Body of pancreas (tissue), 4 donors: ENCODE data around the gene COMMD2. TPM values are rescaled to one million over a fixed set of nuclear protein-coding genes. Genes with fewer than 3 reads are reported as not detected.

Experiments
- ATAC-seq: fragments of 150-250 bp; one replicate; pipeline ENCODE4 v1.9.1; 2016
- DNase-seq, 4 donors: peaks; one replicate each; pipeline ENCODE4 v3.0.0-alpha.2; 2019
- H3K27ac ChIP-seq, 4 donors: fragments of 200-600 bp; sonication (generic); 1 replicate in 3 of 4; 2 replicates in 1 of 4; pipeline versions ENCODE4 v1.5.1 to v1.6.1; 2016 to 2019; ENCODE audit warnings: mild to moderate bottlenecking in 1 of 4, mixed read lengths in 1 of 4, moderate library complexity in 1 of 4
- H3K27me3 ChIP-seq, 2 donors: fragments of 200-600 bp; sonication (generic); one replicate each; pipeline ENCODE4 v1.6.0; 2016; ENCODE audit warnings: mild to moderate bottlenecking in 1 of 2
- H3K36me3 ChIP-seq, 2 donors: fragments of 200-600 bp; sonication (generic); replicated peaks in 1 of 2; 2 replicates each; pipeline ENCODE4 v1.5.1; 2016; ENCODE audit warnings: low read depth in 2 of 2; ENCODE audit not compliant: insufficient read depth in 1 of 2
- H3K4me1 ChIP-seq: fragments of 200-600 bp; sonication (generic); one replicate; pipeline ENCODE4 v1.6.0; 2016
- H3K4me3 ChIP-seq, 2 donors: fragments of 200-600 bp; sonication (generic); 1 replicate in 1 of 2; 2 replicates in 1 of 2; pipeline ENCODE4 v1.5.1; 2016 to 2019
- H3K9me3 ChIP-seq, 3 donors: fragments of 200-600 bp; sonication (generic); 1 replicate in 2 of 3; 2 replicates in 1 of 3; pipeline ENCODE4 v1.5.1; 2016
- POLR2A ChIP-seq, 3 donors: fragments of 450-650 bp; IDR thresholded peaks; one replicate each; pipeline ENCODE4 v1.6.1; 2016; ENCODE audit warnings: antibody characterized with exemption in 3 of 3, mild to moderate bottlenecking in 2 of 3
- WGBS, 2 donors: methylation state at CpG; one replicate each; pipeline ENCODE4 v1.1.5; 2017; 5-methylcytosine and 5-hydroxymethylcytosine counted together
- intact Hi-C: fragments of 100-400 bp; cut with DNase I; formaldehyde crosslinking; loops from one replicate; pipeline ENCODE4 v1.15.1; 2023
- total RNA-seq, 2 donors: library from RNA; depleted of rRNA; stranded (reverse); fragments of >200 nt; gene quantifications; one replicate each; pipeline ENCODE4 v1.1.0, GENCODE V29; 2016
- TF ChIP-seq, protein P1 (sequence below), 7 experiments: fragments of 450-650 bp in 4 of 7; fragments of 200-600 bp in 3 of 7; sonication (generic) in 3 of 7; IDR thresholded peaks; one replicate each; pipeline ENCODE4 v1.5.1; 2016 to 2019; ENCODE audit warnings: antibody characterized with exemption in 7 of 7

The COMMD2 gene
- total RNA-seq, 2 donors from 2014 or later: 8.2 to 41.2 TPM

DNA sequence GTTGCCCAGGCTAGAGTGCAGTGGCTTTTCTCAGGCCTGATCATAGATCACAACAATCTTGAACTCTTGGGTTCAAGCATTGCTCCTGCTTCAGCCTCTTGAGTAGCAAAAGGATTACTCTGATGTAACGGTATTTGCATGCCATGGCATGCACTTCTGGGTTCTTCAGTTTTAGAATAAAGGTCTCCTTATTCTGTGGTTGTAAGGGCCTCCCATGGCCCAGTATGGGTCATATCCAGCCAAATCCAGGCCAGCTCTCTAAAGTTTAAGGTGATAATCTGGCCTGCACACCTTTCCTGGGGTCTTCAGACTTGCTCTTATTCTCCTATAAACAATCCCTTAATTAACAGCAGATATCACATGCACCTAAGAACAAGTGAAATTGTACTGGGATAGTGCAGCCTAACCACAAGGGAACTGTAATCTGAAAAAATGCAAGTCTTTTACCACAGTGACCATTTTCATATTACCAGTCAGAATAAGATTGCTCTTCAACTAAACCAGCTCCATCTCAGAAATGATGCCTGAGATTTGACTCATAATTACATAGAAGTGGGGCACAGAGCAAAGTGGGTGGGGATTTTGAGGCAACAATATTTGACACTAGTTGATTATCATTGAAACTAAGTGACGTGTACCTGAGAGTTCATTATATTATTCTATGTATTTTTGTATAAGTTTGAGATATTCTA, 25.4 kb downstream of the COMMD2 start:
- Histone ChIP-seq H3K4me3 (no peak overlapping the region), H3K36me3 (no peaks in the 10 kb centered on the region), H3K9me3 (no peaks in the 10 kb centered on the region), H3K27ac (no peak overlapping the region), H3K27me3 (no peaks in the 10 kb centered on the region), H3K4me1 (no peaks in the 10 kb centered on the region)
- no peak for DNase-seq
- ATAC-seq: no peak
- 80 to 86% methylated on average over 2 of the region's 2 CpGs for WGBS, 2 donors
- no peak for TF ChIP-seq POLR2A (IDR thresholded peaks at IDR 0.05)
- TF ChIP-seq, protein P1, sequence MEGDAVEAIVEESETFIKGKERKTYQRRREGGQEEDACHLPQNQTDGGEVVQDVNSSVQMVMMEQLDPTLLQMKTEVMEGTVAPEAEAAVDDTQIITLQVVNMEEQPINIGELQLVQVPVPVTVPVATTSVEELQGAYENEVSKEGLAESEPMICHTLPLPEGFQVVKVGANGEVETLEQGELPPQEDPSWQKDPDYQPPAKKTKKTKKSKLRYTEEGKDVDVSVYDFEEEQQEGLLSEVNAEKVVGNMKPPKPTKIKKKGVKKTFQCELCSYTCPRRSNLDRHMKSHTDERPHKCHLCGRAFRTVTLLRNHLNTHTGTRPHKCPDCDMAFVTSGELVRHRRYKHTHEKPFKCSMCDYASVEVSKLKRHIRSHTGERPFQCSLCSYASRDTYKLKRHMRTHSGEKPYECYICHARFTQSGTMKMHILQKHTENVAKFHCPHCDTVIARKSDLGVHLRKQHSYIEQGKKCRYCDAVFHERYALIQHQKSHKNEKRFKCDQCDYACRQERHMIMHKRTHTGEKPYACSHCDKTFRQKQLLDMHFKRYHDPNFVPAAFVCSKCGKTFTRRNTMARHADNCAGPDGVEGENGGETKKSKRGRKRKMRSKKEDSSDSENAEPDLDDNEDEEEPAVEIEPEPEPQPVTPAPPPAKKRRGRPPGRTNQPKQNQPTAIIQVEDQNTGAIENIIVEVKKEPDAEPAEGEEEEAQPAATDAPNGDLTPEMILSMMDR (IDR thresholded peaks at IDR 0.05): no peak
- intact Hi-C loops: no loop called here

DNA sequence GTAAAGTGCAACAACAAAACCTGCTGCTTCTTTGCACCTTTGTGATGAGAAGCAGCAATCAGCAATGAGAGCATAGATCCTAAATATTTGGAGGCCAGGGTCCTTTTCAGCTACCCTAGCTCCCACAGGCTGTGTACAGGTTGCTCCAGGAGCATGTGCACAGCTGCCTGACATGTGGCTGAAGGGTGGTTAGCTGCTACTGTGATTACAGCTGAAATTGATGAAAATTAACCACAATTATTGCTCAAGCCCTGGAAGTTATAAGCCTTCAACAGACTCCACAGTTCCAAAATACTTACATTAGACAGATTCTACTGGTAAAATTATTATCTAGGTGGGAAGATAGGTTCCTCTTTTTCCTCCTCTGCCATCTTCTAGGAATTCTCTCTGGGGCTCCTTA, 28.5 kb downstream of the COMMD2 start:
- TF ChIP-seq, protein P1 (IDR thresholded peaks at IDR 0.05): no peak
- no peak for TF ChIP-seq POLR2A (IDR thresholded peaks at IDR 0.05)
- ATAC-seq (no peak), DNase-seq (no peak)
- Histone ChIP-seq H3K27ac (no peak overlapping the region), H3K4me1 (no peaks in the 10 kb centered on the region), H3K4me3 (no peak overlapping the region), H3K36me3 (no peaks in the 10 kb centered on the region), H3K27me3 (no peaks in the 10 kb centered on the region), H3K9me3 (no peaks in the 10 kb centered on the region)
- intact Hi-C loops: no loop called here

DNA sequence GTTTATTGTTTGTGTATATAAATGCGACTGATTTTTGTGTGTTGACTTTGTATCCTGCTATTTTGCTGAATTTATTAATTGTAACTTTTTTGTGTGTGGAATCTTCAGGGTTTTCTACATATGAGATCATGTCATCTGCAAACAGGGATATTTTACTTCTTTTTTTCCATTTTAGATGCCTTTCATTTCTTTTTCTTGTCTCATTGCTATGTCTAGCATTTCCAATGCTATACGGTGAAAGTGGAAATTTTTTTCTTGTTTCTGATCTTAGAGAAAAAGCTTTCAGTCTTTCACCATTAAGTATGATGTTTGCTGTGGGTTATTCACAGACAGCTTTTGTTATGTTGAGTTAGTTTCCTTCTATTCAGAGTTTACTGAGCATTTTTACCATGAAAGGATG, 31.4 kb downstream of the COMMD2 start:
- ATAC-seq (no peak), DNase-seq (no peak)
- H3K27me3 ChIP-seq: no peaks in the 10 kb centered on the region
- no peak overlapping the region for H3K27ac ChIP-seq
- no peak overlapping the region for H3K4me3 ChIP-seq
- no peaks in the 10 kb centered on the region for H3K9me3 ChIP-seq
- H3K4me1 ChIP-seq: peaks cover 5% of the 10 kb centered on the region
- TF ChIP-seq, protein P1 (IDR thresholded peaks at IDR 0.05): no peak
- no peak for TF ChIP-seq POLR2A (IDR thresholded peaks at IDR 0.05)
- 83 to 96% methylated on average over 2 of the region's 2 CpGs for WGBS, 2 donors
- H3K36me3 ChIP-seq: no peaks in the 10 kb centered on the region
- intact Hi-C loops: no loop called here

DNA sequence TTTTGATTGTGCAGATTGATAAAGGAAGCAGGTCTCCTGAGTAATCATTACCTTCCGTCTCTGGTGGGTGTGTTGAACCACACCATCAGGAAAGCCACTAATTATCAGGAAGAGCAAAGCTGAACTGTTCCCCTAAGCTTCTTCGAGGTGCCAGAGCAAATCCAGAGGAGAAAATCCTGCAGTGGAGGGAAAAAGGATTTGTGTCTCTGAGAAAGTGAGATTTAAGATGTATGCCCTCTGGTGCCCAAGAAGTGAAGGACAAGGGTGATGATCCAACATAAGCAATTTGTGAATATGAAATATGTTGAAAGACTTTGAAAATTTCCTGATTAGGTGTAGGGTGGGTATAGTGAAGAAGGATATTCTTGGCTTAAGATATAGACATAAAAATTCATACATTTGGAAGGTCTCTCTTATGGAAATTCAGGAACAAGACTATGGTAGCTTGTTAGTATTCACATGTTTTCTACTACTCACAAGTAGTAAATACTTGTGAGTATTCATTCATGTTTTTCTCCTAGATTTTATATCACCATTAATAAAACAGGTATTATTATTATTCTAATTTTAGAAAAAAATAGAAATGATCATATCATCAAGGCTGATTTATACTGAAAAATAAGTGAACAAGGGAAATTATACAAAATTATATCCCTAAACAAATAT, 34.8 kb downstream of the COMMD2 start:
- ATAC-seq (peak; percentile 79), DNase-seq (peak; percentile 53 to 67 (median 64))
- Histone ChIP-seq H3K9me3 (no peaks in the 10 kb centered on the region), H3K36me3 (no peaks in the 10 kb centered on the region), H3K27me3 (no peaks in the 10 kb centered on the region), H3K4me3 (no peak overlapping the region), H3K27ac (no peak overlapping the region), H3K4me1 (peaks cover 5% of the 10 kb centered on the region)
- intact Hi-C loops: loop anchor here (10.0 kb wide), 1 partner anchor 203 kb away; no protein-coding TSS in a partner anchor
- TF ChIP-seq, protein P1 (IDR thresholded peaks at IDR 0.05): peak in 6 of 7 experiments; percentile 60 to 88 (median 80)
- TF ChIP-seq POLR2A (IDR thresholded peaks at IDR 0.05): peak in 1 of 3 donors; percentile 2
- 2 to 8% methylated on average over 2 of the region's 2 CpGs for WGBS, 2 donors
